Superior temporal gyrus (tissue), 1 donor: Measurements from ENCODE around the gene LCTL.

ENCODE experiments used
- DNase-seq: peaks from one replicate; pipeline ENCODE4 v3.0.0-alpha.2; 2016; ENCODE audit errors: extremely low spot score

LCTL gene

GRCh38 chr15:66566963-66567531 is 1.2 kb upstream of the LCTL start:
- DNase-seq: peak; percentile 76

GRCh38 chr15:66565141-66565641 is 607 bp downstream of the LCTL start:
- no peak for DNase-seq

GRCh38 chr15:66564136-66565041 is 1.4 kb downstream of the LCTL start:
- DNase-seq: no peak

GRCh38 chr15:66563566-66564110 is 2.2 kb downstream of the LCTL start:
- DNase-seq: no peak

GRCh38 chr15:66563126-66563525 is 2.7 kb downstream of the LCTL start:
- DNase-seq: no peak

GRCh38 chr15:66560856-66561525 is 4.8 kb downstream of the LCTL start:
- DNase-seq: no peak

GRCh38 chr15:66558271-66558670 is 7.5 kb downstream of the LCTL start:
- no peak for DNase-seq

- DNase-seq: no peak
Measured at GRCh38 chr15:66555685-66556084, 10.1 kb downstream of the LCTL start.

- DNase-seq: no peak
Measured at GRCh38 chr15:66545255-66545654, 20.5 kb downstream of the LCTL start.

- DNase-seq: no peak
Measured at GRCh38 chr15:66542896-66543295, 22.9 kb downstream of the LCTL start.

- DNase-seq: no peak
Measured at GRCh38 chr15:66535056-66535455, 30.7 kb downstream of the LCTL start.

- no peak for DNase-seq
Measured at GRCh38 chr15:66524838-66525237, 41.0 kb downstream of the LCTL start.

GRCh38 chr15:66523926-66524325 is 41.9 kb downstream of the LCTL start:
- DNase-seq: no peak

- no peak for DNase-seq
Measured at GRCh38 chr15:66515901-66516322, 49.9 kb downstream of the LCTL start.

GRCh38 chr15:66514586-66514985 is 51.2 kb downstream of the LCTL start:
- DNase-seq: no peak

GRCh38 chr15:66508293-66508883 is 57.4 kb downstream of the LCTL start:
- no peak for DNase-seq

GRCh38 chr15:66505818-66506217 is 60.0 kb downstream of the LCTL start:
- DNase-seq: no peak

GRCh38 chr15:66505430-66505811 is 60.4 kb downstream of the LCTL start:
- DNase-seq: no peak

- DNase-seq: peak; percentile 86
Measured at GRCh38 chr15:66504563-66505429, 61.0 kb downstream of the LCTL start, which contains the start of the genes RPL4 and ZWILCH. TSS of gene RPL4 (minus strand) at chr15:66504855. CDS start at chr15:66504790, 65 bp downstream. TSS of gene ZWILCH (plus strand) at chr15:66505326. CDS start at chr15:66505339, 13 bp downstream.

- no peak for DNase-seq
Measured at GRCh38 chr15:66503780-66504562, 61.8 kb downstream of the LCTL start.
